MG63 (cell line): ENCODE measurements around the gene MCF2. TPM values are rescaled to one million over a fixed set of nuclear protein-coding genes. Genes with fewer than 3 reads are reported as not detected.

Experiments used
- DNase-seq: peaks from one replicate; pipeline ENCODE4 v3.0.0-alpha.2; 2020
- H3K27me3 ChIP-seq: fragments of 250-450 bp; sonication (Bioruptor Pico); 2 replicates; pipeline ENCODE4 v1.5.1; 2020; ENCODE audit warnings: mild to moderate bottlenecking, moderate library complexity
- H3K36me3 ChIP-seq: fragments of 250-450 bp; sonication (Bioruptor Pico); 2 replicates; pipeline ENCODE4 v1.5.1; 2020; ENCODE audit warnings: mild to moderate bottlenecking, moderate library complexity
- H3K4me3 ChIP-seq: fragments of 250-450 bp; sonication (Bioruptor Pico); 2 replicates; pipeline ENCODE4 v1.5.1; 2020; ENCODE audit warnings: mild to moderate bottlenecking, moderate library complexity
- H3K9me3 ChIP-seq: fragments of 250-450 bp; sonication (Bioruptor Pico); 2 replicates; pipeline ENCODE4 v1.5.1; 2020; ENCODE audit warnings: mild to moderate bottlenecking, moderate library complexity
- total RNA-seq: library from RNA; depleted of rRNA; stranded (reverse); fragments of >200 nt; shearing (Covaris generic); gene quantifications from 2 replicates; pipeline ENCODE4 v1.2.3, GENCODE V29; 2014; ENCODE audit warnings: low replicate concordance; rRNA removed

The MCF2 gene
- total RNA-seq, 1 experiment from 2014 or later = not detected

GRCh38 chrX:139538907-139539790 is 168.8 kb downstream of the MCF2 start:
- Histone ChIP-seq H3K4me3 (no peak overlapping the region), H3K36me3 (no peaks in the 10 kb centered on the region), H3K27me3 (no peaks in the 10 kb centered on the region), H3K9me3 (no peaks in the 10 kb centered on the region)
- no peak for DNase-seq

DNA sequence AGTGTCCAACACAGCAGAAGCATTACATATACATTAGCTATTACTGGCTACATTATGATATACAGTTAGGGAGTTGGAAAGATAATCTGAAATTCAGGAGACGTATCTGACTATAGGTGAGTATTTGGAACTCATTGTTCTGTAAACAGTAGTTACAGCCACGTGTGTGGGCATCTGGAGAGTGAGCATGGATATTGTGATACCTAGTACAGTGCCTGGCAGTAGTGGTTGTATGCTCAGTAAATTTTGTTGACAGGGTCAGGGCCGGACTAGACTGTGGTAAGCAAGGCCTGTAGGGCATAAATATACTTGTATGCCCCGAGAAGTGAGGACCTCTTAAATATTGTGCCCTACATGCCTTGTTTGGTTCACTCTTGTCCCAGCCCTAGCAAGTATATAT is 174.5 kb downstream of the MCF2 start:
- no peaks in the 10 kb centered on the region for H3K9me3 ChIP-seq
- no peak for DNase-seq

GRCh38 chrX:139532834-139533233 is 175.1 kb downstream of the MCF2 start:
- Histone ChIP-seq H3K9me3 (no peaks in the 10 kb centered on the region), H3K4me3 (no peak overlapping the region), H3K27me3 (no peaks in the 10 kb centered on the region), H3K36me3 (no peaks in the 10 kb centered on the region)
- no peak for DNase-seq

More for the DNA sequence above, 174.5 kb downstream of the MCF2 start:
- Histone ChIP-seq H3K36me3 (no peaks in the 10 kb centered on the region), H3K4me3 (no peak overlapping the region), H3K27me3 (no peaks in the 10 kb centered on the region)

Other genes with a start within 250 kb of the MCF2 start
- gene F9, start 177.4 kb downstream of the MCF2 start, total RNA-seq = not detected in 2 replicates
- gene ATP11C, start 224.9 kb upstream of the MCF2 start, total RNA-seq = 33.0 and 38.2 TPM in 2 replicates